AG08396 (cell line): Measurements from ENCODE around the gene EPHB2.
A peak's percentile ranks its signal among the peaks of the same experiment; 100 is the strongest.

ENCODE experiments used
- DNase-seq: peaks from one replicate; pipeline ENCODE4 v3.0.0; 2012; ENCODE audit warnings: low spot score, mixed read lengths

EPHB2 gene

GRCh38 chr1:22722901-22723550 is 12.4 kb downstream of the EPHB2 start:
- no peak for DNase-seq

GRCh38 chr1:22727873-22728272 is 17.2 kb downstream of the EPHB2 start:
- DNase-seq: no peak

- no peak for DNase-seq
Observed at GRCh38 chr1:22728751-22729399, 18.2 kb downstream of the EPHB2 start.

- no peak for DNase-seq
Observed at GRCh38 chr1:22729400-22729773, 18.7 kb downstream of the EPHB2 start.

- DNase-seq: no peak
Observed at GRCh38 chr1:22729912-22730311, 19.3 kb downstream of the EPHB2 start.

- DNase-seq: no peak
Observed at GRCh38 chr1:22731924-22732720, 21.5 kb downstream of the EPHB2 start.

GRCh38 chr1:22733643-22734042 is 23.0 kb downstream of the EPHB2 start:
- DNase-seq: no peak

- no peak for DNase-seq
Observed at GRCh38 chr1:22736501-22737080, 26.0 kb downstream of the EPHB2 start.

GRCh38 chr1:22737374-22738068 is 26.9 kb downstream of the EPHB2 start:
- no peak for DNase-seq

- no peak for DNase-seq
Observed at GRCh38 chr1:22738069-22738435, 27.4 kb downstream of the EPHB2 start.

- DNase-seq: no peak
Observed at GRCh38 chr1:22738522-22738921, 27.9 kb downstream of the EPHB2 start.

GRCh38 chr1:22739648-22740385 is 29.2 kb downstream of the EPHB2 start:
- peak; percentile 93 for DNase-seq

GRCh38 chr1:22741118-22741517 is 30.5 kb downstream of the EPHB2 start:
- DNase-seq: no peak

GRCh38 chr1:22745669-22746585 is 35.3 kb downstream of the EPHB2 start:
- peak; percentile 30 for DNase-seq

GRCh38 chr1:22747021-22747734 is 36.5 kb downstream of the EPHB2 start:
- peak; percentile 61 for DNase-seq

GRCh38 chr1:22747735-22748073 is 37.1 kb downstream of the EPHB2 start:
- no peak for DNase-seq

GRCh38 chr1:22749503-22749902 is 38.9 kb downstream of the EPHB2 start:
- DNase-seq: no peak

- peak; percentile 89 for DNase-seq
Observed at GRCh38 chr1:22749919-22750684, 39.5 kb downstream of the EPHB2 start.

GRCh38 chr1:22750685-22751051 is 40.0 kb downstream of the EPHB2 start:
- no peak for DNase-seq
